ENCODE data around the gene ZNF142. TPM values are rescaled to one million over a fixed set of nuclear protein-coding genes. Genes with fewer than 3 reads are reported as not detected.
A peak's percentile ranks its signal among the peaks of the same experiment; 100 is the strongest.
"Not testable (repeated sequence)": the region's sequence is repeated elsewhere in the genome, so short reads cannot be mapped to it uniquely, and the experiment has no call there.

ZNF142 gene, protein sequence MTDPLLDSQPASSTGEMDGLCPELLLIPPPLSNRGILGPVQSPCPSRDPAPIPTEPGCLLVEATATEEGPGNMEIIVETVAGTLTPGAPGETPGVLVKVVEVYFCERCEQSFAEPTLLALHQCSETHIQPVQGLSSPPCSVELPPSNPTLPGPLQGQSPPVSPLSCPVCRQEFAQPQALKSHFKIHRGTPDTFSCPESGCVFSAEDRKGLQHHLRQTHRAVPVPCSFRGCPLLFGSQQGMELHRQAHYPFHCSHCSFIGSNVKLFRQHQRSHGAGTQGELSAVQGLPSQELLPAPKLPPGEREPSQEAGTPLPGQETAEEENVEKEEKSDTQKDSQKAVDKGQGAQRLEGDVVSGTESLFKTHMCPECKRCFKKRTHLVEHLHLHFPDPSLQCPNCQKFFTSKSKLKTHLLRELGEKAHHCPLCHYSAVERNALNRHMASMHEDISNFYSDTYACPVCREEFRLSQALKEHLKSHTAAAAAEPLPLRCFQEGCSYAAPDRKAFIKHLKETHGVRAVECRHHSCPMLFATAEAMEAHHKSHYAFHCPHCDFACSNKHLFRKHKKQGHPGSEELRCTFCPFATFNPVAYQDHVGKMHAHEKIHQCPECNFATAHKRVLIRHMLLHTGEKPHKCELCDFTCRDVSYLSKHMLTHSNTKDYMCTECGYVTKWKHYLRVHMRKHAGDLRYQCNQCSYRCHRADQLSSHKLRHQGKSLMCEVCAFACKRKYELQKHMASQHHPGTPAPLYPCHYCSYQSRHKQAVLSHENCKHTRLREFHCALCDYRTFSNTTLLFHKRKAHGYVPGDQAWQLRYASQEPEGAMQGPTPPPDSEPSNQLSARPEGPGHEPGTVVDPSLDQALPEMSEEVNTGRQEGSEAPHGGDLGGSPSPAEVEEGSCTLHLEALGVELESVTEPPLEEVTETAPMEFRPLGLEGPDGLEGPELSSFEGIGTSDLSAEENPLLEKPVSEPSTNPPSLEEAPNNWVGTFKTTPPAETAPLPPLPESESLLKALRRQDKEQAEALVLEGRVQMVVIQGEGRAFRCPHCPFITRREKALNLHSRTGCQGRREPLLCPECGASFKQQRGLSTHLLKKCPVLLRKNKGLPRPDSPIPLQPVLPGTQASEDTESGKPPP (N-terminal part only)
- total RNA-seq (10 to 100 TPM; 45.0 to 48.6 TPM), polyA plus RNA-seq (10 to 100 TPM in 1 of 3 donors, 1 to 10 TPM in 2; 2.3 to 14.7 (median 5.1) TPM), total RNA-seq (47.7 to 68.1 (median 56.4) reads per million in 6 experiments)

DNA sequence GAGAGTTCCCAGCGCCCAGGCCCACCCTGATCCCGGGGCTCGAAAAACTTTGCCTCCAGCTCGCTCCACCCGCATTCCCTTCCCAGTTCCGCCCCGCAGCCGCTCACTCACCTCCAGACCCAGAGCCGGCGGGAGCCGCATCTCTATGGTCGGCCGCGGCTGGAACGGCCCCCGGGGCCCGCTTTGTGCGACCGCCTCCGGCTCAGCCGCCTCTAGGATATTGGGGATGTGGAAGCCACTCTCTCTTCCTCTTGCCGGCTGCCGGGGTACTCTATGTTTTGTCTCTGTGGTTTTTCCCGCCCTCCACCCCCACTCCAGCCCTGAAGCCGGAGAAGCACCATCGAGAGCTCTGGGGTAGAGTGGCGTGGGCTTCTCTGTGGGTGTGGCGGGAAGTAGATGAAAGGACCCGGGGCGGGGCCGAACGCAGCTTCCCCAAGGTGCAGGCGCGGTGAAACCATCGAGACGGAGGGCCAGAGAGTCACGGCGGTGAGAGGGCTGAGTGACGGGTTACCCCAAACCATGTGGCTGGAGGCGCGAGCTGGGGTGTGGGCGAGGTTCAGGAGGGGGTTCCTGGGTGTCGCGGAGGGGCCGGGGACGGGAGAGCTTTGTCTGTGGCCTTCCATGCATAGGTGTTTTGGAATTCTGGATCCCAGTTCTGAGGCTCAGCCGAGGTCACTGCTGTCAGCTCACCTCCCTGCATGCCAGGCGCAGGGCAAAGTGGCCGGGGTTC is at the start of gene ZNF142, which contains the start of gene BCS1L:
TSS of gene ZNF142 (minus strand) at position 366 of the 730 bp plus-strand sequence. CDS start 3,194 bp downstream, outside the sequence.
TSS of gene BCS1L (plus strand) at position 426 of the 730 bp plus-strand sequence. CDS start 1,305 bp downstream, outside the sequence.
- no peaks in the 10 kb centered on the region for H3K27me3 Mint-ChIP-seq
- peaks cover 17 to 46% (median 35%) of the 10 kb centered on the region in 4 donors for H3K4me1 Mint-ChIP-seq
- POLR2A ChIA-PET: interaction anchor here (0.6 to 4.9 kb wide), 14 partner anchors 10 to 733 kb away, joined by 3 to 61 read pairs (median 4); partner anchors contain the start of genes AAMP, ARPC2, DNAJB2 and PNKD
- peak within 1 kb of the TSS; percentile 94 to 100 (median 99) for H3K4me3 Mint-ChIP-seq
- ATAC-seq (peak; percentile 97 to 98), DNase-seq (peak; percentile 76 to 95 (median 90))
- H3K9me3 Mint-ChIP-seq: no peaks in the 10 kb centered on the region
- peak within 1 kb of the TSS; percentile 89 to 98 (median 95) for H3K27ac Mint-ChIP-seq
- peaks cover 0 to 57% (median 3%) of the 10 kb centered on the region in 3 donors for H3K36me3 Mint-ChIP-seq

DNA sequence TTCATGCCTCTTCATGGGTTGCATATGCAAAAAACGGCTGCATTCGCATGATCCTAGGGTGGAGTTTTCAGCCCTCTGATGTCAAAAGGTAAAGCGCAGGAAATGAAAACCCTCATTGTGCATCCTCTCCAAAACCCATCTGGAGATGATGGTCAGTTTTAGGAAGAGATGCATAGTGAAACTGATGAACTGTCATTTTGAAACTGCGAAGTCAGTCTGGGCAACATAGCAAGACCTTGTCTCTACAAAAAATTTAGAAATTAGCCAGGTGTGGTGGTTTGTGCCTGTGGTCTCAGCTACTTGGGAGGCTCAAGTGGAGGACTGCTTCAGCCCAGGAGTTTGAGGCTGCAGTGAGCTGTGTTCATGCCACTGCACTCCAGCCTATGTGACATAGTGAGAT is 48.7 kb upstream of the ZNF142 start:
- Mint-ChIP-seq H3K27me3 (peaks cover 0 to 7% (median 1%) of the 10 kb centered on the region in 5 donors), H3K36me3 (no peaks in the 10 kb centered on the region), H3K9me3 (no peaks in the 10 kb centered on the region), H3K4me1 (peaks cover 3 to 14% (median 12%) of the 10 kb centered on the region in 4 donors), H3K27ac (no peak overlapping the region), H3K4me3 (no peak overlapping the region)
- POLR2A ChIA-PET: no interaction called here
- no peak for ATAC-seq
- DNase-seq: no peak

DNA sequence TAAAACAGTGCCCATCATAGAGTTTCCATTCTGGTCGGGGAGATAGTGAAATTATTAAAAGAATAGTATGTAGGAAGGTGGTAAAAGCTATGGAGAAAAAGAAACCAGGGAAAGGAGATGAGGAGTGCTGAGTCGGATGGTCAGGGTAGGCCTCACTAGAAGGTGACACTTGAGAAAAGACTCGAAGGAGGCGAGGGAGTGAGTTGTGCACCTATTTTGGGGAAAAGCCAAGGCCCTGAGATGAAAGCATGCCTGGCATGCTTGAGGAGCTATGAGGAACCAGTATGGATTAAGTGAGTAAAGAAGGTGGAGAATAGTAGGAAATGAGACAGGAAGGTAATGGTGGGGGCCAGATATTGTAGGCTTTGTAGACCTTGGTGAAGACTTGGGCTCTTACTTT is 43.9 kb upstream of the ZNF142 start:
- Mint-ChIP-seq H3K36me3 (peaks cover 0 to 6% (median 4%) of the 10 kb centered on the region in 3 donors), H3K4me3 (no peak overlapping the region), H3K9me3 (no peaks in the 10 kb centered on the region), H3K4me1 (no peaks in the 10 kb centered on the region), H3K27me3 (peaks cover 0 to 7% (median 1%) of the 10 kb centered on the region in 5 donors), H3K27ac (peak overlapping the region in 1 of 10 donors; percentile 1)
- DNase-seq (no peak), ATAC-seq (no peak)
- POLR2A ChIA-PET: no interaction called here

DNA sequence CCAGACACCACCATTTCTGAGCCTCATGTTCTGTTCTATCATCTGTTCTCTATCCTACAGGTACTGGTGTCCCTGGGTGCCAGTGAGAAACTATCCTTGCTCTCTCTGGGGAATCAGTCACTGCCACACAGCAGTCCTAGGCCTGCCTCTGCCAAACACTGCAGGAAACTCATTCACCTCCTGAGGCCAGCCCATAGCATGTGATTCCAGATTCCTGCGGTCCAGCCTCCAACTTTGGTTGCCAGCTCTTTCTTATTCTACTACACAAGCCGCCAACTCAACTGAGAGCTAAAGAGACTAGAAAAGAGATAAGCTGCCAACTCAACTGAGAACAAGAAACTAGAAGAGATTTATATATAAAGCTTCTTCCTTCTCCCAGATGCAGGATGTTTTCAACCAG is 42.4 kb upstream of the ZNF142 start:
- peaks cover 0 to 3% (median 0%) of the 10 kb centered on the region in 5 donors for H3K27me3 Mint-ChIP-seq
- POLR2A ChIA-PET: no interaction called here
- H3K4me1 Mint-ChIP-seq: no peaks in the 10 kb centered on the region
- H3K4me3 Mint-ChIP-seq: no peak overlapping the region
- H3K27ac Mint-ChIP-seq: no peak overlapping the region
- ATAC-seq (no peak), DNase-seq (no peak)
- no peaks in the 10 kb centered on the region for H3K9me3 Mint-ChIP-seq
- peaks cover 0 to 6% (median 4%) of the 10 kb centered on the region in 3 donors for H3K36me3 Mint-ChIP-seq

DNA sequence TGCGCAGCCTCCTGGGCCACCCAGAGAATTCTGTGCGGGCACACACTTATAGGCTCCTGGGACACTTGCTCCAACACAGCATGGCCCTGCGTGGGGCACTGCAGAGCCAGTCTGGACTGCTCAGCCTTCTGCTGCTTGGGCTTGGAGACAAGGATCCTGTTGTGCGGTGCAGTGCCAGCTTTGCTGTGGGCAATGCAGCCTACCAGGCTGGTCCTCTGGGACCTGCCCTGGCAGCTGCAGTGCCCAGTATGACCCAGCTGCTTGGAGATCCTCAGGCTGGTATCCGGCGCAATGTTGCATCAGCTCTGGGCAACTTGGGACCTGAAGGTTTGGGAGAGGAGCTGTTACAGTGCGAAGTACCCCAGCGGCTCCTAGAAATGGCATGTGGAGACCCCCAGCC is 39.5 kb upstream of the ZNF142 start:
- no peak overlapping the region for H3K27ac Mint-ChIP-seq
- H3K36me3 Mint-ChIP-seq: peaks cover 0 to 13% (median 6%) of the 10 kb centered on the region in 3 donors
- H3K9me3 Mint-ChIP-seq: no peaks in the 10 kb centered on the region
- no peaks in the 10 kb centered on the region for H3K4me1 Mint-ChIP-seq
- H3K27me3 Mint-ChIP-seq: no peaks in the 10 kb centered on the region
- H3K4me3 Mint-ChIP-seq: no peak overlapping the region
- POLR2A ChIA-PET: no interaction called here
- no peak for ATAC-seq
- no peak for DNase-seq

DNA sequence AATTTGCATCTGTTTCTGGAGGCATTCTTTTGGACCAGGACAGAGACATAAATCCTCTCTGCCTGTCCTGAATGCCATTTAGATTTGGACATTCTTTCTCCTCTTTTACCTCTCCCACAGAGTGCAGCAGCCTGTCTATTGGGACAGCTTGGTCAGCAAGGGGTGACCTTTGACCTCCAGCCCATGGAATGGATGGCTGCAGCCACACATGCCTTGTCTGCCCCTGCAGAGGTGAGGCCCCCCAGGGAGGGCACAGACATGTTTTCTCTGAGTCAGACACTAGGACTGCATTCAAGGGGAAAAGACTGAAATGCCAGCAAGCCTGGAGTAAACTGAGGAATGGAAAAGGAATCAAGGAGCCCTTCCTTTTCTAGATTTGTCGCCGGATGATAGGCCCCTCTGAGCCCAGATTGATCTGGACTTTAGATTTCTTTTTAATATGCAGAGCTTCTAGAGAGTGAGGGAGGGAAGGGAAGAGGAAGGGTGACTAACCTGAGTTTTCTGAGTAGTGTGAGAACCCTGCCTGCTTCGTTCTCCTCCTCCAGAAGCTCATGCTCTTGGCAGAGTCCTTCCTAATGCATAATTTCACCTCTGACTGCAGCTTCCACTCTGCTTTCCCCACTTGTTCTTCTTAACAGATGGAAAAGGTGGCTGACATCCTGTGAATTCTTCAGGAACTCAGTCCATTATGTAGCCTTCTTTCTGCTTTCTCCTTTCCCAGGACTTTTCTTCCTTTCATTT is 35.2 kb upstream of the ZNF142 start:
- peaks cover 0 to 34% (median 14%) of the 10 kb centered on the region in 3 donors for H3K36me3 Mint-ChIP-seq
- ATAC-seq (no peak), DNase-seq (no peak)
- no peaks in the 10 kb centered on the region for H3K4me1 Mint-ChIP-seq
- no peaks in the 10 kb centered on the region for H3K9me3 Mint-ChIP-seq
- POLR2A ChIA-PET: no interaction called here
- H3K27me3 Mint-ChIP-seq: no peaks in the 10 kb centered on the region
- H3K4me3 Mint-ChIP-seq: no peak overlapping the region
- peak overlapping the region in 1 of 10 donors; percentile 65 for H3K27ac Mint-ChIP-seq

DNA sequence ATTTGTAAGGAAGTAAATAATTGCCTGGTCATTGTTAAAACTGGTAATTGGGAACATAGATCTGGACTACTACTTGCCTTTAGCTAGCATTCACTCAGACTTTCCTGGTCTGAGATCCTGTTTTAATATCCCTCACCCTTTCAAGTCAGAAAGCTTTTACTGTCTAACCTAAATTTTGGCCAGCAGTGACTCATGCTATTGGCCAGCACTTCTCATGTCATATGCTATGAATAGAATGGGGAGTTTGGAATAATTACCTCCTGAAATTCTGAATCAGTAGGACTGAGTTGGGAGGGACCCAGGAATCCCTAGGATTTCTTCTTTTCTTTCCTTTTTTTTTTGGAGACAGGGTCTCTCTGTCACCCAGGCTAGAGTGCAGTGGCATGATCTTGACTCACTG is 31.8 kb upstream of the ZNF142 start:
- Mint-ChIP-seq H3K36me3 (peaks cover 0 to 43% (median 14%) of the 10 kb centered on the region in 3 donors), H3K27ac (no peak overlapping the region)
- ATAC-seq: no peak

DNA sequence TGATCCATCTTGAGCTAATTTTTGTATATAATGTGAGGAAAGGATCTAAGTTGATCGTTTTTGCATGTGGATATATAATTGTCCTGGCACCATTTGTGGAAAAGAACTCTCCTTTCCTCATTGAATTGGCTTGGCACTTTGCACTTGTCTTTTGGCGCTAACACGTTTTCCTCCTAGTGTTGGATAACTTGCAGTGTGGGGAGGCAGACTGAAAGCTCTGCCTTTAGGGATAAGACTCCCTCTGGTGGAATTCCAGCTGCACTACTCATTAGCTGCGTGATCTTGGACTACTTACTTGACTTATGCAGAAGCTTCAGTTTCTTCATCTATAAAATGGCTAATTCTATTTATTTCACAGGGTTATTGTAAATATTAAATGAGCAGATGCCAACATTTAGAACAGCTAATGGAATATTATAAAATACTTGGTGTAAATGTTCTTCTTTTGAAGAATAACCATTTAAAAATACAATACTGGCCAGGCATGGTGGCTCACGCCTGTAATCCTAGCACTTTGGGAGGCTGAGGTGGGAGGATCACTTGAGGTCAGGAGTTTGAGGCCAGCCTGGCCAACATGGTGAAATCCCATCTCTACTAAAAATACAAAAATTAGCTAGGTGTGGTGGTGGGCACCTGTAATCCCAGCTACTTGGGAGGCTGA is 28.1 kb upstream of the ZNF142 start:
- H3K4me1 Mint-ChIP-seq, H3K27me3 Mint-ChIP-seq, H3K9me3 Mint-ChIP-seq, POLR2A ChIA-PET, H3K27ac Mint-ChIP-seq, H3K4me3 Mint-ChIP-seq: not testable (repeated sequence)
- ATAC-seq: peak; percentile 79 to 89
- H3K36me3 Mint-ChIP-seq: peaks cover 0 to 33% (median 12%) of the 10 kb centered on the region in 3 donors
- peak in 7 of 10 donors; percentile 8 to 43 (median 20) for DNase-seq

More for the DNA sequence above, 31.8 kb upstream of the ZNF142 start:
- Mint-ChIP-seq H3K9me3 (no peaks in the 10 kb centered on the region), H3K27me3 (no peaks in the 10 kb centered on the region), H3K4me1 (peaks cover 0 to 2% (median under 1%) of the 10 kb centered on the region in 4 donors), H3K4me3 (no peak overlapping the region)
- POLR2A ChIA-PET: no interaction called here
- no peak for DNase-seq

DNA sequence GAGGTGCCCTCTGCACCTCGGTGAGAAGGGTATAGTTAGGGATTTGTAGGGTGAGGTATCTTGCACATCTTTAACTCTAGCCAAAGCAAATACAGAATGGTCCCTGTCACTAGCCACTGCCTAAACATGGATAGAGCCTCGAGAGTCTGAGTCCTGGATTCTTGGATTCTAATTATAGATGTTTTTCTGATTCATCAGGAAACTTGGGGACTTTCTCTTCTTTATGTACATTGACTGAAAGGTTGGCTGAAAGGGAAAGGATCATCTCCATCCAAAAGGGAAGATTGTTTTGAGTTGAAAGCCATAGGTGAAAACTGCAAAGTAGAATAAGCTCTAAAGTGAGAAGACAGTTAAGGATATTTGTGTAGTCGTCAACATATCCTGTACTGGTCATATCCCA is 20.6 kb upstream of the ZNF142 start:
- H3K9me3 Mint-ChIP-seq: no peaks in the 10 kb centered on the region

DNA sequence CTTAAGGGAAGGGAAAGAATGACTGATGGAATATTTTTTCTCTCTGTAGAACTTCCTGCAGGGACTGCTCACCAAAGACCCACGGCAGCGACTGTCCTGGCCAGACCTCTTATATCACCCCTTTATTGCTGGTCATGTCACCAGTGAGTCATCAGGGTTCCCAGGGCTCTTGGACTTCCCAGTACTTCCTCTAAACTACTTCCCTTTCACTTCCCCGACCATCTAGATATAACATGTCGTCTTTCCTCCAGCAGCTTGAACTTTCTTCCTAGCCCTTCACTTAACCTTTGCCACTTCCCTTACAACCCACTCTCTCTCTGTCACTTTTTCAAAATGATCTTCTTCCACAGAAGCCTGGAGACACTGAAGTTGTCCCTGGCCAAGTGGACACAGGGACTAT is 19.7 kb upstream of the ZNF142 start:
- H3K27me3 Mint-ChIP-seq: no peaks in the 10 kb centered on the region

More for the DNA sequence above, 20.6 kb upstream of the ZNF142 start:
- ATAC-seq (no peak), DNase-seq (no peak)
- H3K27ac Mint-ChIP-seq: no peak overlapping the region
- no peaks in the 10 kb centered on the region for H3K27me3 Mint-ChIP-seq
- POLR2A ChIA-PET: no interaction called here
- peaks cover 0 to 25% (median 6%) of the 10 kb centered on the region in 3 donors for H3K36me3 Mint-ChIP-seq
- no peak overlapping the region for H3K4me3 Mint-ChIP-seq
- H3K4me1 Mint-ChIP-seq: peaks cover 0 to 2% (median 0%) of the 10 kb centered on the region in 4 donors

More for the DNA sequence above, 19.7 kb upstream of the ZNF142 start:
- H3K36me3 Mint-ChIP-seq: peaks cover 0 to 23% (median 6%) of the 10 kb centered on the region in 3 donors
- POLR2A ChIA-PET: no interaction called here
- H3K4me3 Mint-ChIP-seq: no peak overlapping the region
- H3K27ac Mint-ChIP-seq: no peak overlapping the region
- DNase-seq: no peak
- ATAC-seq: no peak
- H3K4me1 Mint-ChIP-seq: peaks cover 0 to 2% (median 0%) of the 10 kb centered on the region in 4 donors
- no peaks in the 10 kb centered on the region for H3K9me3 Mint-ChIP-seq
